ENCODE data around the gene PTF1A. TPM values are rescaled to one million over a fixed set of nuclear protein-coding genes. Genes with fewer than 3 reads are reported as not detected.
A peak's percentile ranks its signal among the peaks of the same experiment; 100 is the strongest.

The PTF1A gene
- total RNA-seq, result not detected in 2 replicates
- not detected for polyA plus RNA-seq (2012)

GRCh38 chr10:23191764-23192711, at the start of gene PTF1A:
Gene PTF1A (plus strand): TSS chr10:23192312. CDS start chr10:23192531, 219 bp downstream.
- DNase-seq (ENCODE audit: low read depth), result no peak

GRCh38 chr10:23146258-23146657, 45.9 kb upstream of the PTF1A start:
- DNase-seq (ENCODE audit: low read depth), result no peak

GRCh38 chr10:23147035-23147434, 45.1 kb upstream of the PTF1A start:
- DNase-seq (ENCODE audit: low read depth), result no peak

GRCh38 chr10:23148214-23148613, 43.9 kb upstream of the PTF1A start:
- DNase-seq (ENCODE audit: low read depth), result no peak

GRCh38 chr10:23150091-23150490, 42.0 kb upstream of the PTF1A start:
- no peak for DNase-seq (ENCODE audit: low read depth)

GRCh38 chr10:23150610-23151009, 41.5 kb upstream of the PTF1A start:
- DNase-seq (ENCODE audit: low read depth), result no peak

GRCh38 chr10:23151071-23151470, 41.0 kb upstream of the PTF1A start:
- DNase-seq (ENCODE audit: low read depth), result no peak

GRCh38 chr10:23155169-23155568, 36.9 kb upstream of the PTF1A start:
- no peak for DNase-seq (ENCODE audit: low read depth)

- DNase-seq (ENCODE audit: low read depth), result no peak
Measured at GRCh38 chr10:23156447-23157150, 35.5 kb upstream of the PTF1A start.

GRCh38 chr10:23157239-23157681, 34.9 kb upstream of the PTF1A start:
- no peak for DNase-seq (ENCODE audit: low read depth)

- DNase-seq (ENCODE audit: low read depth), result peak; percentile 41
Measured at GRCh38 chr10:23157691-23158369, 34.3 kb upstream of the PTF1A start.

GRCh38 chr10:23158370-23158769, 33.7 kb upstream of the PTF1A start:
- peak; percentile 65 for DNase-seq (ENCODE audit: low read depth)

- DNase-seq (ENCODE audit: low read depth), result peak; percentile 45
Measured at GRCh38 chr10:23171232-23171876, 20.8 kb upstream of the PTF1A start.

GRCh38 chr10:23172429-23173213, 19.5 kb upstream of the PTF1A start:
- DNase-seq (ENCODE audit: low read depth), result no peak

GRCh38 chr10:23173214-23174073, 18.7 kb upstream of the PTF1A start:
- DNase-seq (ENCODE audit: low read depth), result no peak

GRCh38 chr10:23174074-23174976, 17.8 kb upstream of the PTF1A start:
- DNase-seq (ENCODE audit: low read depth), result no peak

- no peak for DNase-seq (ENCODE audit: low read depth)
Measured at GRCh38 chr10:23174977-23175512, 17.1 kb upstream of the PTF1A start.

GRCh38 chr10:23186178-23186577, 5.9 kb upstream of the PTF1A start:
- no peak for DNase-seq (ENCODE audit: low read depth)

Data from myocyte (in vitro differentiated cells).